B cell (primary cell): ENCODE measurements around the gene PSMA3. TPM values are rescaled to one million over a fixed set of nuclear protein-coding genes. Genes with fewer than 3 reads are reported as not detected.
A peak's percentile ranks its signal among the peaks of the same experiment; 100 is the strongest.

Experiments
- ATAC-seq: fragments of 200-7000 bp; cut with Tn5 transposase; one replicate; pipeline ENCODE4 v1.10.0; 2021; ENCODE audit warnings: low read depth, mild to moderate bottlenecking, moderate number of reproducible peaks, moderate library complexity
- CTCF ChIA-PET: fragments of 350-600 bp; sonication (Branson Sonifier 250); formaldehyde crosslinking; loops from one replicate; lab custom pipeline; 2021; ENCODE audit warnings: antibody characterized with exemption, inconsistent platforms; lab: Charles Lee
- POLR2A ChIA-PET: fragments of 350-600 bp; sonication (Branson Sonifier 250); formaldehyde crosslinking; loops from one replicate; lab custom pipeline; 2021; ENCODE audit warnings: antibody characterized with exemption; lab: Charles Lee
- DNase-seq: peaks from one replicate; pipeline ENCODE4 v3.0.0; 2013
- H2AFZ ChIP-seq: 2 replicates; pipeline ENCODE4 v1.6.1; 2012; ENCODE audit warnings: mild to moderate bottlenecking, low read depth, low read length; ENCODE audit not compliant: insufficient read depth, poor library complexity, severe bottlenecking
- H3K27ac ChIP-seq, 2 donors: 1 replicate in 1 of 2; 2 replicates in 1 of 2; pipeline ENCODE4 v1.5.1; 2012 to 2013; ENCODE audit warnings: low read length in 2 of 2, mild to moderate bottlenecking in 2 of 2, moderate library complexity in 1 of 2
- H3K27me3 ChIP-seq, 4 experiments: fragments of 200-600 bp in 1 of 4; sonication (generic) in 1 of 4; replicated peaks in 1 of 4; 1 replicate in 2 of 4; 2 replicates in 2 of 4; pipeline versions ENCODE4 v1.6.1 to v1.7.0; 2013 to 2016; ENCODE audit warnings: low read length in 3 of 4, mild to moderate bottlenecking in 2 of 4, mixed read lengths in 1 of 4, moderate library complexity in 1 of 4; ENCODE audit not compliant: insufficient read depth in 4 of 4, control insufficient read depth in 3 of 4; ENCODE audit errors: control extremely low read depth in 1 of 4
- H3K36me3 ChIP-seq, 2 experiments: replicated peaks in 1 of 2; 1 replicate in 1 of 2; 2 replicates in 1 of 2; pipeline versions ENCODE4 v1.6.1 to v1.7.1; 2013; ENCODE audit warnings: low read length in 1 of 2; ENCODE audit not compliant: insufficient read depth in 2 of 2, control insufficient read depth in 1 of 2; ENCODE audit errors: control extremely low read depth in 1 of 2, extremely low read depth in 1 of 2
- H3K4me1 ChIP-seq, 2 donors: fragments of 200-600 bp in 1 of 2; sonication (generic) in 1 of 2; 1 replicate in 1 of 2; 2 replicates in 1 of 2; pipeline versions ENCODE4 v1.5.1 to v1.6.1; 2013 to 2017; ENCODE audit warnings: low read length in 2 of 2; ENCODE audit not compliant: control insufficient read depth in 2 of 2, insufficient read depth in 2 of 2
- H3K4me2 ChIP-seq: replicated peaks from 2 replicates; pipeline ENCODE3; 2012; ENCODE audit warnings: mild to moderate bottlenecking, low read depth, low read length; ENCODE audit not compliant: poor library complexity, severe bottlenecking
- H3K4me3 ChIP-seq, 5 experiments: fragments of 200-600 bp in 1 of 5; sonication (generic) in 1 of 5; 1 replicate in 3 of 5; 2 replicates in 2 of 5; pipeline versions ENCODE4 v1.5.1 to v1.7.0; 2011 to 2016; ENCODE audit warnings: low read length in 4 of 5, mild to moderate bottlenecking in 4 of 5, low read depth in 2 of 5, control low read depth in 1 of 5, moderate library complexity in 1 of 5; ENCODE audit not compliant: insufficient read depth in 1 of 5; ENCODE audit errors: control extremely low read depth in 1 of 5, extremely low read depth in 1 of 5
- H3K79me2 ChIP-seq: fragments of 200-600 bp; sonication (generic); one replicate; pipeline ENCODE4 v1.6.0; 2016; ENCODE audit warnings: low read length; ENCODE audit not compliant: control insufficient read depth, insufficient read depth
- H3K9ac ChIP-seq: fragments of 200-600 bp; sonication (generic); 2 replicates; pipeline ENCODE4 v1.6.1; 2017; ENCODE audit warnings: mild to moderate bottlenecking, low read length, moderate library complexity
- H3K9me3 ChIP-seq, 3 donors: one replicate each; pipeline versions ENCODE4 v1.6.1 to v1.7.1; 2013; ENCODE audit warnings: low read length in 2 of 3; ENCODE audit not compliant: control insufficient read depth in 2 of 3, insufficient read depth in 1 of 3; ENCODE audit errors: control extremely low read depth in 1 of 3
- H4K20me1 ChIP-seq: 2 replicates; pipeline ENCODE4 v1.6.0; 2012; ENCODE audit warnings: mild to moderate bottlenecking, low read length; ENCODE audit not compliant: insufficient read depth, control insufficient read depth, poor library complexity, severe bottlenecking
- H3K27ac Mint-ChIP-seq: one replicate; pipeline ENCODE4 v1.8.0; 2021; ENCODE audit warnings: mixed read lengths
- H3K27me3 Mint-ChIP-seq: one replicate; pipeline ENCODE4 v1.8.0; 2021; ENCODE audit warnings: mixed read lengths
- H3K4me1 Mint-ChIP-seq: one replicate; pipeline ENCODE4 v1.8.0; 2021; ENCODE audit warnings: mixed read lengths
- H3K4me3 Mint-ChIP-seq: one replicate; pipeline ENCODE4 v1.8.0; 2021; ENCODE audit warnings: mixed read lengths
- H3K9me3 Mint-ChIP-seq: one replicate; pipeline ENCODE4 v1.8.0; 2022; ENCODE audit warnings: mixed read lengths; ENCODE audit not compliant: insufficient read depth
- EZH2 ChIP-seq: IDR thresholded peaks from 2 replicates; pipeline ENCODE4 v1.6.1; 2012; ENCODE audit warnings: borderline replicate concordance, low read depth, mild to moderate bottlenecking, moderate library complexity, low read length; ENCODE audit not compliant: insufficient read depth, poor library complexity, severe bottlenecking
- WGBS: methylation state at CpG from one replicate; pipeline ENCODE4 v1.1.5; 2013; ENCODE audit warnings: missing lambda C conversion rate; ENCODE audit not compliant: insufficient coverage; 5-methylcytosine and 5-hydroxymethylcytosine counted together
- intact Hi-C: fragments of 100-400 bp; cut with micrococcal nuclease; formaldehyde crosslinking; loops from one replicate; pipeline ENCODE4 v1.10.0; 2022
- polyA plus RNA-seq: library from polyadenylated mRNA; depleted of rRNA; stranded (reverse); fragments of >200 nt; gene quantifications from 2 replicates; pipeline ENCODE4 v1.2.3, GENCODE V29; 2012
- total RNA-seq, 2 donors: library from RNA; stranded (reverse); fragments of 120-200 nt in 1 of 2; gene quantifications; 1 replicate in 1 of 2; 2 replicates in 1 of 2; pipeline versions ENCODE4 v1.2.3 to v1.2.4, GENCODE V29; 2013 to 2022
- TF ChIP-seq, protein P1 (sequence below): fragments of 200-600 bp; IDR thresholded peaks from one replicate; pipeline ENCODE4 v1.8.0; 2022; ENCODE audit warnings: antibody characterized with exemption, mild to moderate bottlenecking

PSMA3 gene
- total and polyA plus RNA-seq, 2 donors (not counting 1 experiment from before 2014, with no cell fraction given), result 57.3 to 99.2 TPM

DNA sequence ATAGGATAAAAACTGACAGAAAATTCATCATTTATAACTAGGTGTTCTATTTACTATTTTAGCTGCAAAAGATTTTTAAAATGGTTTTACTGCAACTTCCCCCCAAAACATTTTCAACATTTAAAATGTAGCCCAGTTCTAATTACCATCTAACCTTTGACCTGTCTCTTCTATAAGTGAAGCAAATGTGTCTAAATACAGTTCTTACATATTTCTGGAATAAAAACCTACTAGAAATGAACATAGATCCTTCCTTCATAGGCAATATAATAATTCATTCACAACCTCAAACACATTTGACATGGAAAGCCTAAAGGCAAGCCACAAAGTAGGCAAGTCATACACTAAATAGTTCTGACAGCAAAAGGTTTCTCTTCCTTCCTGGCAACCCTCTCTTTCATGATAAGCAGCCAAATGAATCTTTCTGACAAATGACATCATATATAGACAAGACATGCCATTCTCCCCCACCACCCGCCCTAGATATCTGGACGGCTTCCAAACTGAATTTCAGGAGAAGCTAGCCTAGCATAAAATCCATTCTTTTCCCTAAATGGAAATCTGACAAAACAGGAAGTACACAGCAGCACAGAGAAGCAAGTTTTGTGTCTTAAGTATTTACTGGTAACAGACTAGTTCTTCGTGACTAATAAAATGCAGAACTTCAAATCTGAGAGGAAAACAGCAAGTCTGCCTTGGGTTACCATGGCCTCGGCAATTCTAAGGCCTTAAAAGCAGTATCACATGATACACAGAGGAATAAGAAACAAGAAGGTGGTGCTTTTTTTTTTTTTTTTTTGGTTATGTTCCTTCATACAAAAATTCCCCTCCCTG is 36.5 kb downstream of the PSMA3 start:
- peak overlapping the region; percentile 61 for H3K4me3 Mint-ChIP-seq
- ChIA-PET POLR2A (interaction anchor here (0.6 kb wide), 1 partner anchor 47 kb away, joined by 11 read pairs; no protein-coding TSS in a partner anchor), CTCF (interaction anchor here (0.7 kb wide), 1 partner anchor 53 kb away, joined by 3 read pairs; no protein-coding TSS in a partner anchor)
- H3K4me2 ChIP-seq, result peak overlapping the region; percentile 54
- no peaks in the 10 kb centered on the region for H3K9me3 Mint-ChIP-seq
- peaks cover 98% of the 10 kb centered on the region for H3K79me2 ChIP-seq
- H3K4me1 ChIP-seq, result peaks cover 17 to 18% of the 10 kb centered on the region in 2 donors
- peaks cover under 1 to 56% of the 10 kb centered on the region in 2 experiments for H3K36me3 ChIP-seq
- peak; percentile 76 for DNase-seq
- intact Hi-C loops, result loop anchor here (1.0 kb wide), 1 partner anchor 17 kb away; the partner anchor contains the start of gene ARID4A
- no peaks in the 10 kb centered on the region for H3K27me3 ChIP-seq
- peaks cover 34% of the 10 kb centered on the region for H4K20me1 ChIP-seq
- H3K9ac ChIP-seq, result peak overlapping the region; percentile 32
- peak overlapping the region; percentile 88 for H3K27ac Mint-ChIP-seq
- 17% methylated on average over 2 of the region's 4 CpGs for WGBS
- H3K9me3 ChIP-seq, result no peaks in the 10 kb centered on the region
- peak overlapping the region; percentile 35 for H2AFZ ChIP-seq
- peak overlapping the region in 2 of 5 experiments; percentile 2 to 9 for H3K4me3 ChIP-seq
- peak; percentile 84 for ATAC-seq
- TF ChIP-seq, protein P1, sequence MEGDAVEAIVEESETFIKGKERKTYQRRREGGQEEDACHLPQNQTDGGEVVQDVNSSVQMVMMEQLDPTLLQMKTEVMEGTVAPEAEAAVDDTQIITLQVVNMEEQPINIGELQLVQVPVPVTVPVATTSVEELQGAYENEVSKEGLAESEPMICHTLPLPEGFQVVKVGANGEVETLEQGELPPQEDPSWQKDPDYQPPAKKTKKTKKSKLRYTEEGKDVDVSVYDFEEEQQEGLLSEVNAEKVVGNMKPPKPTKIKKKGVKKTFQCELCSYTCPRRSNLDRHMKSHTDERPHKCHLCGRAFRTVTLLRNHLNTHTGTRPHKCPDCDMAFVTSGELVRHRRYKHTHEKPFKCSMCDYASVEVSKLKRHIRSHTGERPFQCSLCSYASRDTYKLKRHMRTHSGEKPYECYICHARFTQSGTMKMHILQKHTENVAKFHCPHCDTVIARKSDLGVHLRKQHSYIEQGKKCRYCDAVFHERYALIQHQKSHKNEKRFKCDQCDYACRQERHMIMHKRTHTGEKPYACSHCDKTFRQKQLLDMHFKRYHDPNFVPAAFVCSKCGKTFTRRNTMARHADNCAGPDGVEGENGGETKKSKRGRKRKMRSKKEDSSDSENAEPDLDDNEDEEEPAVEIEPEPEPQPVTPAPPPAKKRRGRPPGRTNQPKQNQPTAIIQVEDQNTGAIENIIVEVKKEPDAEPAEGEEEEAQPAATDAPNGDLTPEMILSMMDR, result no peak
- no peak for TF ChIP-seq EZH2
- no peaks in the 10 kb centered on the region for H3K27me3 Mint-ChIP-seq
- H3K4me1 Mint-ChIP-seq, result peaks cover 43% of the 10 kb centered on the region
- peak overlapping the region; percentile 64 to 91 for H3K27ac ChIP-seq
